OCI-M2 (cell line): Measurements from ENCODE around the gene VSIG10.
"Not testable (repeated sequence)": the region's sequence is repeated elsewhere in the genome, so short reads cannot be mapped to it uniquely, and the experiment has no call there.

ENCODE experiments used
- DNase-seq: peaks from one replicate; lab custom pipeline; 2025; ENCODE audit not compliant: unreplicated experiment; lab: John Stamatoyannopoulos, UW

The VSIG10 gene, protein sequence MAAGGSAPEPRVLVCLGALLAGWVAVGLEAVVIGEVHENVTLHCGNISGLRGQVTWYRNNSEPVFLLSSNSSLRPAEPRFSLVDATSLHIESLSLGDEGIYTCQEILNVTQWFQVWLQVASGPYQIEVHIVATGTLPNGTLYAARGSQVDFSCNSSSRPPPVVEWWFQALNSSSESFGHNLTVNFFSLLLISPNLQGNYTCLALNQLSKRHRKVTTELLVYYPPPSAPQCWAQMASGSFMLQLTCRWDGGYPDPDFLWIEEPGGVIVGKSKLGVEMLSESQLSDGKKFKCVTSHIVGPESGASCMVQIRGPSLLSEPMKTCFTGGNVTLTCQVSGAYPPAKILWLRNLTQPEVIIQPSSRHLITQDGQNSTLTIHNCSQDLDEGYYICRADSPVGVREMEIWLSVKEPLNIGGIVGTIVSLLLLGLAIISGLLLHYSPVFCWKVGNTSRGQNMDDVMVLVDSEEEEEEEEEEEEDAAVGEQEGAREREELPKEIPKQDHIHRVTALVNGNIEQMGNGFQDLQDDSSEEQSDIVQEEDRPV

DNA sequence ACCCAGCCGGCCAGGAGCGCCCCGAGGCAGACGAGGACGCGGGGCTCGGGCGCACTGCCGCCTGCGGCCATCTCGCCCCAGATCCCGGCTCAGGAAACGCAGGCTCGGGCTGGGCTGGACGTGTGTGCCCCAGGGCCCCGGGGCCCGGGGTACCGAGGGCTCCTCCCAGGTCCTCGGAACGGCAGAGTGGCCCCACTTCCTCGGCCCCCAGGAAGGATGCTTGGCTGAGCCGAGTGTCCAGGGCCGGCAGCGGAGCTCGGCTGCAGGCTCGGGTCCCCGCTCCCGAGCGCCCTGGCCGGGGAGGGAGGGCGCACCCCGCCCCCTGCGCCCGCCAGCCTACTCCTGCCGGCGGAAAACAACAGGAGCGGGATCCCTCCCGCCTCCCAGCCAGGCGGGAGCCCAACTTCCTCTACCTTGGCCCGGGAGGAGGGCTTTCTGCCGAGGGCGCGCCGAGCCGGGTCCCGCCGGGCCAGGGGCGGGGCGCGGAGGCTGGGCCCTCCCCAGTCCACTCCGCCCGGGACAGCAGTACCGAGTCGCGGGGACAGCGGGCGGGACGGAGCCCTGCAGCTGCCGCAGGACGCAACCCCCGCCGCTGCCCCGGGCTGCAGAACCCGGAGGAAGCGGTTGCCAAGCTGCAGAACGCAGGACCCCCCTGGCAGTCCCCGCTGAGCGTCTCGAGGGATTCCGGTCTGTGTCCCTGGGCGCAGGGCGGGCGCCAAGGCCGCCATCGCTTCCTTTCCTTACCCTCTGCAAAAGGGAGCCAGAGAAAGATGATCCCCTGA lies at the start of gene VSIG10:
Gene VSIG10, minus strand, starts transcription at position 411 of the 782 bp plus-strand sequence. Its CDS starts 340 bp downstream, at position 71.
- DNase-seq = no peak

DNA sequence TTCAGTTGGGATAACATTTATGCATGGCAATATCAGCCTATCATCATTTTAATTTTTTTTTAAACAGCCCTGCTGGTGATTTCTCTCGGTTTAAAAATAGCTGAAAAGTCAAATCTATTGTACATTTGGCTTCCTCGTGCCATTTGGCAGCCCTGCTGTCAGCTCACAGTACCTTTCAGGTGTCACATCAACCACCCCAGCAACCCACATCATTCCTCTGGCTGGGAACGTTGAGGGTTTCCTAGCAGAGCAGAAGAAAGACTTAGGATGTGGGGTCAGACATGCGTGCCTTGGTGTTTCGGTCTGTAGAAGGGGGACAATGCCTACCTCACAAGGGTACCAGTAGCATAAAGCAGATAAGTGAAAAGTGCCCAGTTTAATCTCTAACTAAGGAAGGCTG lies 47.9 kb upstream of the VSIG10 start:
- DNase-seq = no peak

DNA sequence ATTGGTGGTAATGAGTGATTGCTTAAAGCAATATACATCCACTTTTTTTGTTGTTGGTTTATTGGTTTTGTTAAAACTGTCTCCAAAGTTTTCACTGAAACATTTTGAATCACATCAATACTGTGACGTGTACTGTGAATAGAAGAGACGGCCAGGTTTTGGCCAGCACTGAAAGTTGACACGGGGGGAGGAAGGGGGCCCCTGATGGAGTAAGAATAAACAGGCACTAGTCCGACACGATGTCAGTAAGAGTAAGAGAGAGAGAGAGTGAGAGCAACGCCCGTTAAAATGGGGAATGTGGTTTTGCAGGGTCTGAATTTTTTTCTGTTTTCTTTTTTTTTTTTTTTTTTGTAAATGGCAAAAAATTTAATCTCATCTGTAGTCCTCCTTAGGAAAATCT lies 46.8 kb upstream of the VSIG10 start:
- no peak for DNase-seq

DNA sequence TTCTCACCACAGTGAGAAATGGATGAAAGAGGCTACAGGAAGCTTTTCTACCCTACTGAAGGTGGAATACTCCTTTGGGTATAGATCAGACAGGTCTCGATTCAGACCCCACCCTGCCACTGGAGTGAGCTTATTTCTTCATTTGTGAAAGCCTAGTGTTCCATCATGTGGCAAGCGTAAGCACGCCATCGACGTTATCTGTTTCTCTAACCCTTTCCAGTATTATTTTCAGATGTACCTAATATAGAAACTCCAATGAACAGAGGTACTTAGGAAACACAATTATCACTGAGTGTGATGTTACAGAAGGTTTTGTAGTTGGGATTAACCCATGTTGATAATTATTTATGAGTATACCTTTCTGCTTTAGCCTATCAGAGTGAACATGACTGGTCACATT lies 44.5 kb upstream of the VSIG10 start:
- no peak for DNase-seq

DNA sequence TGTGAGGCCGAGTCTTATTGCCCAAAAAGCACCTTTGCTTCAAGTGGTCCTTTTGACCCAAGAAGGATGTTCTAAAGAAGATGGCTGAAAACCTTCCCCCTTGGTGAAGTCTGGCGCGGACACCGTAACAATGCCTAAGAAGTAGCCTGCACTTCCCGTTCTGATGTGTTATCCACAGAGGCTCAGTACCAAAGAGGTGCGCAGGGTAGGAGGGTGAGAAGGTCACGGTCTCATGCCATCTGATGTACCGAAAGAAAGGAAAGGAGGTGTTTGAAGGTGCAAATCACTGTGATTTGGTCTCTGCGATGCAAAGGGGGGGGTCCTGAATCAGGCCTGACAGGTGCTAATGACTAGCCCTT lies 42.0 kb upstream of the VSIG10 start:
- DNase-seq = no peak

DNA sequence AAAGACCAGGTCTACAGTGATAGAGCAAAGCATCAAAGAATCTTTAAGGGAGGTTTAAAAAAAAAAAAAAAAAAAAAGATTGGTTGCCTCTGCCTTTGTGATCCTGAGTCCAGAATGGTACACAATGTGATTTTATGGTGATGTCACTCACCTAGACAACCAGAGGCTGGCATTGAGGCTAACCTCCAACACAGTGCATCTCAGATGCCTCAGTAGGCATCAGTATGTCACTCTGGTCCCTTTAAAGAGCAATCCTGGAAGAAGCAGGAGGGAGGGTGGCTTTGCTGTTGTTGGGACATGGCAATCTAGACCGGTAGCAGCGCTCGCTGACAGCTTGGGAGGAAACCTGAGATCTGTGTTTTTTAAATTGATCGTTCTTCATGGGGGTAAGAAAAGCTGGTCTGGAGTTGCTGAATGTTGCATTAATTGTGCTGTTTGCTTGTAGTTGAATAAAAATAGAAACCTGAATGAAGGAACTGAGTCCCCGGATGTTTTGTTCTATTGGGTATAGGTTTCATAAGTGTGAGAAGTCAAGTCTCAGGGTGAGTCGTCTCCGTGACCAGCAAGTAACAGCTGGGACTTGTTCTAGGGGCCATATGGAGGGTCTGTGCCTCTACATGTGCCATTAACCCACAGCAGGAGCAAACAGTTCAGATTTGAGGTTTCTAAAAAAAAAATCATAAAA lies 41.4 kb upstream of the VSIG10 start:
- DNase-seq = no peak

DNA sequence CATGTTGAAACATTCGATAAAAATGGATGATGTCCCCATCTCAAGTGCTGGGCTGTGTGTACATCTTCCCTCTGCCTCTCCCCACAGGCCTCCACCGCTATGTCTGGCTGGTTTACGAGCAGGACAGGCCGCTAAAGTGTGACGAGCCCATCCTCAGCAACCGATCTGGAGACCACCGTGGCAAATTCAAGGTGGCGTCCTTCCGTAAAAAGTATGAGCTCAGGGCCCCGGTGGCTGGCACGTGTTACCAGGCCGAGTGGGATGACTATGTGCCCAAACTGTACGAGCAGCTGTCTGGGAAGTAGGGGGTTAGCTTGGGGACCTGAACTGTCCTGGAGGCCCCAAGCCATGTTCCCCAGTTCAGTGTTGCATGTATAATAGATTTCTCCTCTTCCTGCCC lies 40.7 kb upstream of the VSIG10 start:
- DNase-seq = no peak

DNA sequence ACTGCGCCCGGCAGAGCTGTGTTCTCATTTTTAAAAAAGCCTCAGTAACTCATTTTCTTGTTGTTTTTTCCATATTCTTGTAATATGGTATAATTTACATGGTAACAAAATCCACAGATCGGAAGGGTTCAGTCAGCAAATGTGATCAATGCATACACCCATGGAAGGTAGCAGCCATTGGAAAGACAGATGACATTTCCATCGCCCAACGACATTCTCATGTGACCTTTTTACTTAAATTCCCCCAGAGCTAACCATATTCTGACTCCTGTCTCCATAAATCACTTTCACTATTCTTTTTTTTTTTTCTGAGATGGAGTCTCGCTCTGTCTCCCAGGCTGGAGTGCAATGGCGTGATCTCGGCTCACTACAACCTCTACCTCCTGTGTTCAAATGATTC lies 37.0 kb upstream of the VSIG10 start:
- no peak for DNase-seq

DNA sequence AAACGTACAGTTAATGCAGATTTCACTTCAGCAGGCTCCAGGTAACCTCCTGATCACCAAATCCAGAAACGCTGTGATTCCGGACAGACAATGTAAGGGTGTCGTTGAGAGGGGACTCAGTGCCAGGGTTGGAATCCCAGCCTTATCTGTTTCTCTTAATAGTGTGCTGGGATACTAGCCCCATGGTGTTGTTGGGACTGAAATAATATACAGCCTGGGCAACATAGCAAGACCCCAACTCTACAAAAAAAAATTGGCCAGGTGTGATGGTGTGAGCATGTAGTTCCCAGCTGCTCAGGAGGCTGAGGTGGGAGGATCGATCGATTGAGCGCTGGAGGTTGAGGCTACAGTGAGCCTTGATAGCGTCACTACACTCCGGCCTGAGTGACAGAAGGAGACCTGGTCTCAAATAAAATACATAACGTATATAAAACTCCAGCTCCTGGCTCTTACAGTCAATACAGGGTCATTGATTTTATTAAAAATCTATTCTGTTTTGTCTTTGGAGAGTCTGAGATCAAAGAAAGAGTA lies 33.4 kb upstream of the VSIG10 start:
- DNase-seq = no peak

DNA sequence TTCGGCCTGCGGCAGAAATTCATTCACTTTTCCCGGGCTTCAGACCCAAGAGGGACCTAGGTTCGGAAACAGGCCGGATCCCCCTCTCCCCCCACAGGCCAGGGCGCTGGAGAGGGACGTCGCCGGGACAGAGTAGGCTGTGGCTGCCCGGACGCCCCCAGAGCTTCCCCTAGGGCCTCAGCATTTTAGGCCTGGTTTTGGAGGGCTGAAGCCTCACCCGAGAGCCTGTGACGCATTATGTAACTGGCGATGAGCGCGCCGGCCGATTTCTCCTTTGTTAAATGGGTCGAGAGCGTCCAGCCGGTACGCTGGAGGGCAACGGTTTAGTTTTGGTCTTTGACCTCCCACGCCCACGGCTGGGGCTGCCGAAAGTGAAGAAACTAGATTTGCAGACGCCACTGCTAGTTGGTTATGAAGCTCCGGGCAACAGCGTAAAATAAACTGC lies 32.8 kb upstream of the VSIG10 start:
- DNase-seq = no peak

DNA sequence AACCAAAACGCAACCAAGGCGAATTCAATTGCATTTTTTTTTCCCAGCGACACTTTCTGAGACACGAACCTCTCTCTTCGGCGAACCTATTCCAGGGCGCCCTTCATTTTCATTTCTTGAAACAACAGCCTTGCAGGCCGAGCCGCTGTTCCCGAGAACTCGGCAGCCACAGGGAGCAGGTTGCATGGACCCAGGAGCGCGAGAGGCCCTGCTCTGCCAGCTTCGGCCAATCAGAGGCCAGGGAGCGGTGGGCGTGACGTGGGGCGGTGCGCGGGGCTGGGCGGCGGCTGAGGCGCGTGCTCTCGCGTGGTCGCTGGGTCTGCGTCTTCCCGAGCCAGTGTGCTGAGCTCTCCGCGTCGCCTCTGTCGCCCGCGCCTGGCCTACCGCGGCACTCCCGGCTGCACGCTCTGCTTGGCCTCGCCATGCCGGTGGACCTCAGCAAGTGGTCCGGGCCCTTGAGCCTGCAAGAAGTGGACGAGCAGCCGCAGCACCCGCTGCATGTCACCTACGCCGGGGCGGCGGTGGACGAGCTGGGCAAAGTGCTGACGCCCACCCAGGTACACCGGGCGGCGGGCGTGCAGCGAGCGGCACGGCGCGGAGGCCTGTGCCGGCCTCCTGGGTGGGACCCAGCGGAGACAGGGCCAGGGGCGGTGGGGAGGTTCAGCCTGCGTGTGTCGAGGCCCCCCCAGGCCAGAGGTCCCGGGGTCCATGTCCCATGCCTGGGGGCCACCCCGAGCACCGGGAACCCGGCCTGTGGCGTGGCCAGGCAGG lies 32.2 kb upstream of the VSIG10 start, which contains the start of gene PEBP1:
Gene PEBP1, plus strand, starts transcription at position 337 of the 771 bp plus-strand sequence. Its CDS starts 86 bp downstream, at position 423.
- DNase-seq = no peak

DNA sequence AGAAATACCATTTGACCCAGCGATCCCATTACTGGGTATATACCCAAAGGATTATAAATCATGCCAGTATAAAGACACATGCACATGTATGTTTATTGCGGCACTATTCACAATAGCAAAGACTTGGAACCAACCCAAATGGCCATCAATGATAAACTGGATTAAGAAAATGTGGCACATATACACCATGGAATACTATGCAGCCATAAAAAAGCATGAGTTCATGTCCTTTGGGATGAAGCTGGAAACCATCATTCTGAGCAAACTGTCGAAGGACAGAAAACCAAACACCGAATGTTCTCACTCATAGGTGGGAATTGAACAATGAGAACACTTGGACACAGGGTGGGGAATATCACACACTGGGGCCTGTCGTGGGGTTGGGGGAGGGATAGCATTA lies 25.6 kb upstream of the VSIG10 start:
- not testable (repeated sequence) for DNase-seq

DNA sequence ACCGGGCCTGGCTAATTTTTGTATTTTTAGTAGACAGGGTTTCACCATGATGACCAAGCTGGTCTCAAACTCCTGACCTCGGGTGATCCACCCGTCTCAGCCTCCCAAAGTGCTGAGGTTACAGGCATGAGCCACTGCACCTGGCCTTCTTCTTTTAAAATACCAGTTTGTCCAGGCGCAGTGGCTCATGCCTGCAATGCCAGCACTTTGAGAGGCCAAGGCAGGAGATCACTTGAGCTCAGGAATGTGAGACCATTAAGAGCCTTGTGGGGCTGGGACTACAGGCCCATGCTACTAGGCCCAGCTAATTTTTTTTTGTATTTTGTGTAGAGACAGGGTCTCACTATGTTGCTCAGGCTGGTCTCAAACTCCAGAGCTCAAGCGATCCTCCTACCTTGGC lies 24.1 kb upstream of the VSIG10 start:
- DNase-seq = no peak

DNA sequence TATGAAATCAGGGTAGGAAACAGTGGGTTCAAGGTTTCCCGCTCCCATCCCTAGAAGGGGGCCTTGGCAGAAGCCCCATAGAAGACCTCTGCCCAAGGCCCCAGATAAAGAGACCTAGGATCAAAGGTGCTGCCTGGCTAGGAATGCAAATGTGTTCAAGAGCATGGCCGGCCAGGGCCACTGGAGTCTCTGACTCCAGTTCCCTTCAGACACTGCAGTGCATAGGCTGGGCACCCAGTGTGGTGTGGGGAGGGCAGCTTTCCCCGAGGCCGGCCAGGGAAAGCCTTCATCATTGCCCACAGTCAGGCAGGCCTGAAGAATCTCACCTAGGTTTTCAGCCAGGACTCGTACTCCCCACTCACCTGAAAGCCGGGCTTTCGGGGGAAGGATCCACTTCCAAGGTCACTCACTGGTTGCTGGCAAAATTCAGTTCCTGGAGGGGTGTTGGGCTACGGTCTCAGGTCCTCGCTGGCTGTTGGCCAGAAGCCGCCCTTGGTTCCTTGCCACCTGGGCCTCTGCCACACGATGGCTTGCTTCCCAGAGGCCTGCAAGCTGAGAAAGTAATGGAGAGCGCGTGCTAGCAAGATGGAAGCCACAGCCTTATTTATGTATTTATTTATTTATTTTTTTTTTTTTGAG lies 22.4 kb upstream of the VSIG10 start:
- no peak for DNase-seq

DNA sequence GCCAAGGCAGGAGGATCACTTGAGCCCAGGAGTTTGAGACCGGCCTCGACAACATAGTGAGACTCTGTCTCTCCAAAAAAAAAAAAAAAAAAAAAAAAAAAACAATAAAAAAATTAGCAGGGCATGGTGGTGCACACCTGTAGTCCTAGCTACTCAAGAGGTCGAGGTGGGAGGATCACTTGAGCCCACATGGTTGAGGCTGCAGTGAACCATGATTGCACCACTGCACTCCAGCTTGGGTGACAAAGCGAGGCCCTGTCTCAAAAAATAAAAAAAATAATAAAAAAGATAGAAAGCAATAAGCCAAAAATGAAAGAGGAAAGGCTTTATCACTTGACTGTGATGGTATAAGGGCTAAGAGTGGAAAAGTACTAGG lies 21.9 kb upstream of the VSIG10 start:
- DNase-seq = no peak

DNA sequence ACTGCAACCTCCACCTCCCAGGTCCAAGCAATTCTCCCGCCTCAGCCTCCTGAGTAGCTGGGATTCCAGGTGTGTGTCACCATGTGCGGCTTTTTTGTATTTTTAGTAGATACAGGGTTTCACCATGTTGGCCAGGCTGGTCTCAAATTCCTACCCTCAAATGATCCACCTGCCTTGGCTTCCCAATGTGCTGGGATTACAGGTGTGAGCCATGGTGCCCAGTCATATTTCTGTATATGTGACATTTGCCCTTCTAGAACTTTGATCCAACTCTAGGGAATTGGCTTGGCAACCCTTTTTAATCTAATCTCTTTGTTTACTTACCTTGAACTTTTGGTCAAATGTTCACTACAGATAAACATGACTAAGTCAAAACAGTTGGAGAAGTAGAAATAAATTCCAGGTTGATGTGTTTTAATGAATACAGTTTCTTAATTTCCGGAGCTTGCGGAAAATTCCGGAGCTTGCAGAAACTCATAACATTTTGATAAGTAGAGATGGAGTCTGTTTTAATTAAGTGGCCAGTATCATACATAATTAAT lies 20.6 kb upstream of the VSIG10 start:
- no peak for DNase-seq

DNA sequence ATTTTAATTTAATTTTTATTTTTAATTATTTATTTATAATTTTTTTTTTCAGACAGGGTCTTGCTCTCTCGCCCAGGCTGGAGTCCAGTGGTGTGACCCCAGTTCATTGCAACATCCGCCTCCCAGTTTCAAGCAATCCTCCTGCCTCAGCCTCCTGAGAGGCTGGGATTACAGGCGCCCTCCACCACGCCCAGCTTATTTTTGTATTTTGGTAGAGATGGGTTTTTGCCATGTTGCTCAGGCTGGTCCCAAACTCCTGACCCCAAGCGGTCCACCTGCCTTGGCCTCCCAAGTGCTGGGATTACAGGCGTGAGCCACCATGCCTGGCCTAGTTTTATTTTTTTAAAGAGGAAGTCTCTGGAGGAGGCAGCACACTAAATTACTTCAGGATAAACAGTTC lies 18.5 kb upstream of the VSIG10 start:
- no peak for DNase-seq

DNA sequence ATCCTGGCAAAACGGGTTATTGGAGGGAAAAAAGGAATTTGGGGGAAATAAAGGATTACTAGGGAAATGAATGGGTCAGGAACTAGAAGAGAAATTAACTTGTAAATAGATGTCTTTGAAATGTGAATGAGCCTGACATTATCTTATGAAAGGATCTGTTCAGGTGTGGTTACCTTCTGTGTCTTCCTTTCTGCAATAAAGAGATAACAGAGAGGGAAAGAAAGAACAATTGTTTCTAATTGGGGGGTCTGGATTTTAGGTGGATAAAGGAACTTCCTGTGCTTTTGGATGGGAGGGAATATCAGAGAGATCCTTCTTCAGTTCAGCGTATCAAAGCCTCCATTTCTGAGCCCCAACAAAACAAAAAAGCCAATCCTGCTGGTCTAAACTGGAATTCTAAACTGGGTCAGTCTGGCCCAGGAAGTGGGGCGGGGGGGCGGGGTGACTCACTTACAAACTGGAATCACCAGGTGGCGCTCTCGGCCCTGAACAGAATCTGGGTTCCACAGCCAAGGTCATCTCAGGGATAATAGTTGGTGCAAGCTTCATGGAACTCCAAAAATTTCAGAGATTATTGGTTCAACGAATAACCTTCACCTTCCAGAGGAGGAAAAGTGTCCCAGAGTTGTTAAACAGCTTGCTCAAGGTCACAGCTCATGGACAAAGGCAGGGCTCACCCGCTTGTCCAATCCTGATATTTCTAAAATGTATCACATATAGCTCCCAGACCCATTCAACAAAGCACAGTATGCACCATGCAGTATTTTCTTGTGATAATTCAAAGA lies 17.0 kb upstream of the VSIG10 start:
- DNase-seq = no peak

DNA sequence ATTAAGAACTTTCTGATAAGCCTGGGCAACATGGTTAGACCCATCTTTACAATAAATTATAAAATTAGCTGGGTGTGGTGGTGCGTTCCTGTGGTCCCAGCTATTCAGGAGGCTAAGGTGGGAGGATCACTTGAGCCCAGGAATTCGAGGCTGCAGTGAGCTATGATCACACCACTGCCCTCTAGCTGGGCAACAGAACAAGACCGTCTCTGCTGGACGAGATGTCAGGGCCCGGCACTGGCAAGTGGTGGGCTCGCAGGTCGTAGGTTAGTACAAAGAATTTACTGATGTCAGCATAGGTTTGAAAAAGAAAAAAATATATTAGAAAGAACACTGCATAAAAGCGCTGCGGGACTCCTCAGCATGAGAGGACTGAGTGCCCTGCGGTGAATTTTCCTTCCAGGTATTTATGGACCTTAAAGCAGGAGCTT lies 15.7 kb upstream of the VSIG10 start:
- DNase-seq = no peak
